ENCODE results near the gene SNX6.

- TF ChIP-seq POLR2A (IDR thresholded peaks at IDR 0.05) (no peak), CTCF (IDR thresholded peaks at IDR 0.05) (no peak)
Observed at GRCh38 chr14:34620115-34620514, 9.8 kb downstream of the SNX6 start.

All from ovary (tissue), 3 donors.